Measurements from ENCODE around the gene TMEM92.
"Not testable (repeated sequence)": the region's sequence is repeated elsewhere in the genome, so short reads cannot be mapped to it uniquely, and the experiment has no call there.

Gene TMEM92

DNA sequence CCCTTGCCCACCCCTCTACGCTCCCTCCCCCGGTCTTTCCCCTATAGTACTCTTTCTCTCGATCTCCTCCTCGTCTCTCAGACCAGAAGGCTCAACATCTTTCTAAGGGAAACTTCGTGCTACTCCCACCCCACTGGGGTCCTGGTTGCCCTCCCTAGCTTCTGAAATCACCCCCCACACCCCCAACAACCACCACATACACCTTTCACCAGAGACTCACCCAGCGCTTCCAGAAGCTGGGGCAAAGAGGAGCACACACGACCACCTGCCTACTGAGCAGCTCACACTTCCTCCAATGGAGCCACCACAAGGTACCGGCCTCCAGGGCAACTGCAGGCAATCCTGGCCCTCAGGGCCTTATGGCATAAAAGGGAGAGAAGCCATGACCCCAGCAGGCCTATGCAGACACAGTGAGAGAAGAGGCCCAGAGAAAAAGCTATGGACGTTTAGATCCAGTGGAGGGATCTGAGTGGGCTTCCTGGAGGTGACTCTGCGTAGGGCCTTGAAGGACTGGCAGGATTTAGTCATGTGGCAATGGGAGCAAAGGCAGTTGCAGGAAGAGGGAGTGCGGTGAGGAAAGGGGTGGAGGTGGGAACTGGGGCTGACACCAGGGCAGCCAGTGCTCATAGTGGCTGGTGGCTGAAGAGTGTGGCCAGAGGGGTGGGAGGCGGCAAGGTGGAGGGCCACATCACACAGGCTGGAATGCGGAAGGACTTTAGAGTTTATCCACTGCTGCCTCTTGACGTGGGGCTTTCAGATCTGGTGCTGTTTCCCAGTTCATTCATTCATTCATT is 12.1 kb upstream of the TMEM92 start:
- DNase-seq (ENCODE audit: low read depth): no peak

DNA sequence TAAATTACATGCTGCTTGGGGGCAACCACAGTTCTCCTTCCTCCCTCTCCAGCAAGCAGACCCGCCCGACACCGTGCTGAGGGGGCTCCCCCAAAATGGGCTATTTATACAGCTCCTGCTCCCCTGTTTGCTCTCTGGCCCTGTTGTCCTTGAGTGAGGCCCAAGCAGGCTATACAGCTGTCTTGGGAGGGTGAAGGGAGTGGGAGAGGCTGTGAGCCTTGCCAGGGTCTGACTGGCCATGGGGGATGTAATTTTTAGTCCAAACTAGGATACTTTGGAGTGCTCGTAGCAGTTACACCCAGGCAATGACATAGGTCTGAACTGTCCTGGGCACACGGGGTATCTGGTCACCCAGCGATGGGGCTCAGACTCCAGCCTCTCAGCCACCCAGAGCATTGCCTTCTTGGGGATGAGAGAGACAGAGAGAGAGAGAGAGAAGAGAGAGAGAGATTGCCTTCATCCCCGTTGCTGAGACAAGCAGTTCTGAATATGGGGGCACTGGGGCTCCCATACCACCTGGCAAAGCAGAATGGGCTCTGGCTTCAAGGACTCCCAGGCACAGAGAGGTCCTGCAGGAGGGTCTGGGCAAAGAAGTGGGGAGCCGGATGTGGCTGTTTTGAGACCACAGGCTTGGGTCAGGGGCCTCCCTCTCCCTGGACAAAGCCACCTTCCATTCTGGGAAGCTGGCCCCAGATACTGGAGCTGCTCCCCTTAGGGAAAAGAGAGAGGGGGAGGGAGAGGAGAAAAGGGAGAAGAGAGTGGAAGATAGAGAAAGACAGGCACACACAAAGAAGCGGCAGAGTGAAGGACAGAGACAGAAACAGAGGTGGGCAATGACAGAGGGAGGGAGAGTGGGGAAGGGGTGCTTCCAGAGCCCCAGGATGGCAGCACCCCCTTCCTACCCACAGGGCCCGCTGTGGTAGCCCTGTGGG is 10.7 kb upstream of the TMEM92 start:
- no peak for DNase-seq (ENCODE audit: low read depth)

DNA sequence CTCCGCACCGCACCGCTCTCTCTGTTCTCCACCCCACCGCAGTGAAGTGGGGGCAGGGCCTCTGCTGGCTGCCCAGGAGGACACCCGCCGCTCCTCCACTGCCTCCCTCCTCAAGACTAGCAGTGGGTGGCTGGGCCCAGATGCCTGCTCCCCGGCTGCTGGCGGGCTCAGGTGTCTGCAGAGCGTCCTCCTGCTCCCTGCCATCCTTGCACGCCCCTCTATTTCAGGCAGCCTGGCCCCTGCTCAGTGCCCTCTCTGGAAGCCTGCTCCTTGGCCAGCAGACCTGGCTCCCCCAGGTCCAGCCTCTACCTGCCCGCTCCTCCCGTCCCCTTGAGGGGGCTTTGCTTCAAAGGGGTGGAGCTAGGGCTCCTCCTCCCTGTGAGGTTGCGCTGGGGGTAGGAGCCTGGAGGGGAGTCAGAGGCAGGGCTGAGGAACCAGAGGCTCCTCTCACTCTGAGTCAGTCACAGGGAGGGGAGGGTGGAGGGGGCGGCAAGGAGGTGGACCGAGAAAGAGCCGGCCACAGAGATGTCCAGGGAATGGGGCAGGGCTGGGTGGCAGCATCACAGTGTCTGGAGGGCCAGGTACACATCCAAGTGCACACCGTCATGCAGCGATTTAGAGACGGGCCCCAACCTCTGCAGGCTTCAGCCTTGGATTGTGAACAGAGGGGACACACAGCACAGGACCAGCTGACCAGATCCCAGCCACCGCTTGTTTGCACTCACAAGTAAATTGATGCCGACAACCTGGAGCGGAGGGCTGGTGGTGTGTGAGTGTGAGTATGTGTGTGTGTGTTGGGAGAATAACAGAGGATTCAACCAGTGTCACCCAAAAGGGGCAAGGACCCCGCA is 9.8 kb upstream of the TMEM92 start:
- DNase-seq (ENCODE audit: low read depth): no peak

DNA sequence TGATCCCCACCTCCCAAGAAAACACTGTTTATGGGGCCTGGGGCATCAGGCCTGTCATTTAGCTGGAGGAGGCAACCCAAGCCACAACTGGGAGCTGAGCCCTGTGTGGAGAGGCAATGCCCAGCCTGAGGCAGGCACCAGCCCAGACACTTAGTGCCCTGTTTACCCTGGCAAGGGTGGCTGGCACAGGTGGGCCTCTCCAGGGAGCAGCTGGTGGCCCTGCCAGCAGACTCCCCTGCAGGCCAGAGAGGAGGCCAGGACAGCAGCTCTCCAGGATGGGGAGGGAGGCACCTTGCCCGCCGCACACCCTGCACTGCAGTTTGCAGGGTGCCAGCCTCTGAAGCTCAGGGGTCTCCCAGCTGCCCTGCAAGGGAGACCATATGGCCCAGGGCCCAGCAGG is 9.1 kb upstream of the TMEM92 start:
- DNase-seq (ENCODE audit: low read depth): no peak

DNA sequence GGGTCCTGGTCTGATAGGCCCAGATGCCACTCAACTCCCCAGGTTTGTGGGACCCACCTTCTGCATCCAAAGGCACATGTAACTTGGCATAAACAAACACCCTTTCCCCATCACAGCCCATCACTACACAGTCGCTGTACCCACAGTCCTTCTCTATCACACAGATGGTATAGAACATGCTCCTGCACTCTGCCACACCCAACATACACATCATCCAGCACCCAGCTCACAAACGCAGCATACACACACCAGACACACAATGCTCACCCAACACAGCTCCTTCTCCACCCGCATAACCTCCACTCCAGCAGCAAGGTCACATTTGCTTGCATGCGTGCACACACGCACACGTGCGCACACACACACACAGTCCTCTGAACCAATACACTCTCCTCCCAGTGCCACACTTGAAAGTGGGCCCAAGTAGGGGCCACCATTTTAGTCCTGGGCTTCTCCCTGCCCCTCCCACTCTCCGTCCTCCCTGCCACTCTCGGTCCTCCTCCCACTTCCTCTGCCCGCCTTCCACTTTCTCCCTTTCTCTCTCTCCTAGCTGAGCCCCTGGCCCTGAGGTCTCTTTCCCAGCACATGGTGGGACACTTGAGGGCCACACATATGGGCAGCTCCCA is 8.5 kb upstream of the TMEM92 start:
- DNase-seq (ENCODE audit: low read depth): no peak

DNA sequence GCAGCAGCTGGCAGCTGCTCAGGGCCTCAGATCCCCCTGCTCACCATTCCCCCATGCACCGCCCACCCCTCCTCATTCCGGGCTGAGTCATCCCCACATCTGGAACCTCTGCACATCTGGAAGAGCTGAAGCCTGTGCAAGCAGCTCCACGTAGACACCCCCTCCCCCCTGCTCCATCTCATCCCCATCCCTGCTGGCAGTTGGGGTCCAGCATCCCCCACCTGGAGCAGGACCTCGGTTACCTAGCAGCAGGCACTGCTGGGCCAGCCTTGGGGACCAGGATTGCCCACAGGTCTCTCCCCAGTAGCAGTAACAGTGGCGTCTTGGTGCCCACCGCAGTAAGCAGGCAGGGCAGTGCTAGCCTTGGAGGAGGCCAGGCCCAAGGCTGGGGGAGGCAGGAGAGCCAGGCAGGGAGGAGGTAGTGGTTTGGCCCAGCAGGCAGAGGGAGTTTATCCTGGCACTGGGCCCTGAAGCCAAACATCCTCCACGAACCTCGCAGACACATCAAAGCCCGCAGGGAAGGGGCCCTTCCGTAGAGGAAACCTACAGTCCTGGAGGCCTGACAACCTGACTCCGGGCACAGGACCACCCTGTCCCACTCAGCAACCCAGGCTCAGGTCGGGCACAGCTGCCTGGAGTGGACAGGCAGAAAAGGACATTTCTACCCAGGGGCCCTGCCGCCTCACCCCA is 7.7 kb upstream of the TMEM92 start:
- DNase-seq (ENCODE audit: low read depth): no peak

DNA sequence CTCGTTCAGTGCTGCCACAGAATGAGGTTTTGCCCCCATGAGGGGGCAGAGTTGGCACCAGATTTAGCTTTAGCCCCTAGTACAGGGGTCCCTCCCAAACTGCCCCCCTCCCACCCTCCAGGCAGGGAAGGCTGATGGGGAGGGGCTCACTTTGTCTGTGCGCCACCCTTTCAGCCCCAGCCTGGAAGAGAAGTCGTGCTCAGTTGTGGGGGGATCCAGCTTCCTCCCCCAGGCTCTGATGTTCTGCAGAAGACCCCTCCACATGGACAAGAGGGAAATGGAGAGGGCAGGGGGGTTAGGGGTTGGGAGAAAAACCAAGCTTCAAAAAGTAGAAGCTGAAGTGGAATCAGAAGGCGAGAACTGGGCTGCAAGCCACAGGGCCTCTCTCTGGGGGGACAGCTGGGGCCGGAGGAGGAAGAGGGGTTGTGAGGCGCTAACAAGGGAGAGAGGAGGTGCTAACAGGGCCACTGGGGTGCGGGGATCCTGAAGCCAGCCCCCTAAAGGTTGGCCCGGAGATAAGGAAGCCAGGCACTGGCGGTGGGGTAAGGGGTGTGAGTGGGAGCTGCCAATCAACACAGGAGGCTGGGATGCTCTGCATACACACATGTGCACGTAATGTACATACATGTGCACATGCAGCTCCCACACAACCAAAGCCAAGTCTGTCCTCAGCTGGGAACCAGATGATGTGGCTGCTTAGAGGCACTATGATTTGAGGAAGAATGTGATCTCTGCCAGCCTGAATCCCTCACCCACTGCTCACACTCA is 7.0 kb upstream of the TMEM92 start:
- no peak for DNase-seq (ENCODE audit: low read depth)

DNA sequence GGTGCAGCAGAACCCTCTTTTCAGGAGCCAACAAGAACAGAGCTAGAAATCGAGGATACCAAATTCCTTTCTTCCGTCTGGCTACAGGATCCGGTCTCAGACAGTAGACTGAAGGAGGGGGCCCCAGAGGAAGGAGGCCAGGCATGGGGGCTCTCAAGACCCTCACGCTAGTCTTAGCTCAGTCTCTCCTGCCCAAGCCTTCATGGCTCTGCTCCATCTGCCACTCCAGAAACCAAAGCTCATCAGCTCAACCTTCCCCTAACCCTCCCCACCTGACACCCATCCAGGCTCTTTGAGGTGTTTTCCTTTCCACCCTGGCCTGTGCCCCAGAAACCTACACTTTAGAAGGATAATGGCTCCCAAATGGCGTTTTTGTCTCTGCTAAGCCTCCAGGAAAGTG is 6.2 kb upstream of the TMEM92 start:
- no peak for DNase-seq (ENCODE audit: low read depth)

DNA sequence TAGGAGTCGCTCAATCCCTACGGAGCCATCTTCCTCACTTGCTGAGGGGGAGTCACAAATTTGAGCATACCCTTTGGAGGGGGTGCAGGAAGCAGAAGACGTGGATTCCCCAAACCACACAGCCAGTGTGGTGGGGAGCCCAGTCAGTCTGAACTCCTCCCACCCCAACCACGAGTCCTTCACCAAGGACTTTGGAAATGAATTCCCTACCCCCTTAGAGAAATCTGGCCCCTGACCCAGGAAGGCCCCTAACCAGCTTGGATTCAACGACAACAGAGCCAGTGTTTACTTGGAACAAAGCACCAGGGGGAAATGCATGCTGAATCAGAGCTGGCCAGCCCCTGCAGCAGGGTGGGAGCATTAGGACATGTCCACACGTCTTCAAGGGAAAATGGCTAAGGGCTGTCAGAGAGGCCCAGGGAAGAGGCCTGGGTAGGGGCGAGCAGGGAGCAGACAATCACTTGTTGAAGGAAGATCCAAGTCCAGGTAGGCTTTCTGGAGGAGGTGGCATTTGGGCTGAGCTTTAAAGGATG is 5.5 kb upstream of the TMEM92 start:
- no peak for DNase-seq (ENCODE audit: low read depth)

DNA sequence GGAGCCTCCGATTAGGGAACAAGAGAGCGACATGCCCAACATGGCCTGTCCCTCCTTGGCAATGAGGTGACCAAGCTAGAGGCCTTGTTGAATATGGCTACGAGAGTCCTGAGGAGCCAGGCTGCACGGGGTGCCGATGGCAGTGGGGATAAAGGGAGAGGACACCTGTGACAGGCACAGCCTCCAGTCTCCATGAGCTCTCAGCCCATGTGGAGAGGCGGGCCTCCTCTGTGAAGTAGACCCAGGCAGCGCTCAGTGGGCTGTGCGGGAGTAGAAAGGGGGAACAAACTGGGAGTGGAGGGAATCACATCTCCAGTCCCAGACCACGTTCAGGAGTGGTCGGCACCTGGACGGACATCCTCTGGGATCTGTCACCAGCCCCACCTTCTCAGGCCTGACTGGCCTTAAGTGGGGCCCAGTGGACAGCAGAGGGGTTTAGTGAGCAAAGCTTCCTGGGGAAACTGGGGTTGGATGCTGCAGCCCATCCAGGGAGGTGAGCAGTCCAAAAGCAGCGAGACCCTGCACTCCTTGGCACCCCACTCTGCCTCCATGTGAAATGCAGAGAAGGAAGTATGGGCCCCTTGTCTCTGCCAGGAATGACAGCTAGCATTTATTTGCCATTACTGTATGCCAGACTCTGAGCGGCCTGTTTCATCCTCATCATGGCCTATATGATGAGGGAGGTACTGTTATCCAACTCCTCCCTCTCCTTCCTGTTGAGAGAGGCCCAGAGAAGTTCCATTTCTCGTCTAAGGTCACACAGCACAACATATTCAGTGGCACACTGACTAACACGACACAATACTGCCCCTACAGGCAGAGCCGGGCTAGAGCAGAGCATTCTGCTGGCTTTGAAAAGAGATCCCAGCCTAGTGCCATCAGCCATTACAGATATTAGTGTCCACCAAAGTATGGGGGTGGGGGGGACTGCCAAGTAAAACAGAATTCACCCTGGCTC is 4.5 kb upstream of the TMEM92 start:
- DNase-seq (ENCODE audit: low read depth): peak; percentile 23

DNA sequence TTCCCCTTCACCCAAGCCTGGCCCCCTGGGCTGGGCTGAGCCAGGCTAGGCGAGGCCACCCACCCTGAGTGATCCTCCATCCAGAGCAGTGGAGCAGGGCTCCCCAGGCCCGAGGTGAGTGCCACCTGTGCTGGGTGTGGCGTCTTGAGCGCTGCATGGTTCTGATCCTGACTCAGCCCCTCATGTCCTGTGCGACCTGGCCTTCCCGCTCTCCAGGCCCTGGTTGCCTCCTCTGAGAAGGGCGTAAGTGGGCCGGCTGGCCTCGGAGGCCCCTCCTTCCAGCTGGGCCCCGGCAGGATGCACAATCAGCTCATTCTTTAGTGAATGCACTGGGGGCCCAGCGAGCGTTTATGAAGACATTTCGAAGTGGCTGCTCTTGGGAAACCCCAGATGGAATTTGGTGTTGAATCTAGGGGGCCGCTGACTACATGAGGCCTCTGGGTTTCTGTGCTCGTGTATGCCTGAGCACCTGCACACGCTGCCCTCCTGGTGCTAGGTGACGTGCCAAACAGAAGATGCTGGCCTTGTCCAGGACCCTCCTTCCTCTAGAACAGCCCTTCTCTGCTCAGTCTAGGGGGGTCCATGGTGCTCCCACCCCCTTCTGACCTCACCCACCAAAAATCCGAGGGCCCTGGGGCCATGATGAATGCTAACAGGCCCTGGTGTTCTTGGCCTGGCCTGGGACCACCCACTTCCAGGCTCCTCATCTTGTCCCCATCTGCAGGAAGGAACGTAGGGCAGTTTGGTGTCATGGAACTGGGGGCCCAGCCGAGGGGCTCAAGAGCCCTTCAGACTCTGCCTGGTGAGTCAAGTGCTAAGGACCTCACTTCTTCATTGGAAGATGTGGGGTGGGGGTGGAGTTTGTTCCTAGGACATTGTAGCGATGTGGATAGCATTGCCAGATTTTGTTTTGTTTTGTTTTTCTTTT is 3.6 kb upstream of the TMEM92 start:
- DNase-seq (ENCODE audit: low read depth): no peak

DNA sequence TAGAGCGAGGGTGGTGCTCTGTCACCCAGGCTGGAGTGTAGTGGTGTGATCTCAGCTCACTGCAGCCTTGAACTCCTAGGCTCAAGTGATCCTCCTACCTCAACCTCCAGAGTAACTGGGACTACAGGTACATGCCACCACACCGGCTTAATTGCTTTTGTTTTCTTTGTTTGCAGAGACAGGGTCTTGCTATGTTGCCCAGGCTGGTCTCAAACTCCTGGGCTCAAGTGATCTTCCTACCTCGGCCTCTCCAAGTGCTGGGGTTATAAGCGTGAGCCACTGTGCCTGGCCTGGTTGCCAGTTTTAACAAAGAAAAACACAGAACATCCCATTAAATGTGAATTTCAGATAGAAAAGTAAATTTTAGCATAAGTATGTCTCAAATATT is 2.9 kb upstream of the TMEM92 start:
- DNase-seq (ENCODE audit: low read depth): not testable (repeated sequence)

DNA sequence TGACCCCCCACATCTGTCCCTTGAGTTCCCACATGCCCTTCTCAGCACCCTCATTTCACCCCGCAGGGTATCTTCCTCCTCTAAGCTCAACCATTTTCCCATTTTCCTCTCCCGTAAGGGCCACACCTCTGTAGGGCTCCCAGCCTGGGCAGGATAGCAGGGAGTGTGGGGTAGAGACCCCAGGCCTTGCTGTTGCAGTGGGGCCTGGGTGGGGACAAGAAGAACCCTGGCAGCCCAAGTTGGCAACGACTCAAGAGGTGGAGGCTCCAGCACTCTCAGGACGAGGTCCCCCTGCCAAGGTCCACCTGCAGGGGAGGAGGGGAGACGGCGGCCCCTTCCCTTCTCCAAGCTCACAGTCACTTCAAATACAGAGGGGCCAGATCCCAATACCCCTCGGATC is 2.0 kb upstream of the TMEM92 start:
- DNase-seq (ENCODE audit: low read depth): no peak

DNA sequence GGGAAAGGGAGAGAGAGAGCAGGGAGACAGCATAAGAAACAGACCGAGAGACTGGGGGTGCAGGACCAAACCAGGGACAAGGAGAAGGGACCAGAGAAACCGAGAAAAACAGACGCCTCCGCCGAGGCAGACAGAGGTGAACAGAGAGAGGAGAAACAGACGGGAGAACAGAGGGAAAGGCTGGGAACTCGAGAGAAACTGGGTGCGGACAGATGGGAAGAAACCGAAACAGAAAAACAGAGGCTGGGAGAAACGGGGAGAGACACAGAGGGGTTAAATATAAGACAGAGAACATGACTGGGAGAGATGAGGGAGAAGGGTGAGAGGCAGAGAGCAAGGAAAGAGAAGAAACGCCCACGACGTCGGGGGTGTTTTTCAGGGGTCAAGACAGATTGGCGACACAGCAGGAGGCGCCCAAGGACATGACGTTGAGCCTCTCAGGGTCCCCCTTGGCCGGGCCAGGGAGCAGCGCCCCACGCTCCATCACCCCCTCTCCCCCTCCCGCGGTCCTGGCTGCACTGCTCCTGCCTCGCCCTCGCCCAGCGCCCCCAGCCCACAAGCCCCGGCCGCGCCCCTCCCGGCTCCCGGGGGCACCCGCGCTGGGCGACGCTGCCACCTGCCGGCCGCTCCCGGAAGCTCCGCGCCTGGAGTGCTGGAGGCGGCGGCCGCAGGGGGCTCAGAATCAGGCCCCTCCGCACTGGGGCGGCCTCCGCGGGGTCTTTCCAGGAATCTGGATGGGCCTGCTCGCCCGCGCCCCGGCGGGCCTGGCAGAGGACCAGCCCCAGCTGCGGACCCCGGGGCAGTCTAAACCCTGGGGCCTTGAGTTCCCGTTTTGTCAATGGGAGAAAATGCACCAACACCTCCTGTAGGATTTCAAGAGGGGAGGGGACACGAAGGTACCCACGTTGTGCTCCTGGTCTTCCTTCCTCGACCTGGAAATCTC is 1.3 kb upstream of the TMEM92 start:
- peak; percentile 30 for DNase-seq (ENCODE audit: low read depth)

DNA sequence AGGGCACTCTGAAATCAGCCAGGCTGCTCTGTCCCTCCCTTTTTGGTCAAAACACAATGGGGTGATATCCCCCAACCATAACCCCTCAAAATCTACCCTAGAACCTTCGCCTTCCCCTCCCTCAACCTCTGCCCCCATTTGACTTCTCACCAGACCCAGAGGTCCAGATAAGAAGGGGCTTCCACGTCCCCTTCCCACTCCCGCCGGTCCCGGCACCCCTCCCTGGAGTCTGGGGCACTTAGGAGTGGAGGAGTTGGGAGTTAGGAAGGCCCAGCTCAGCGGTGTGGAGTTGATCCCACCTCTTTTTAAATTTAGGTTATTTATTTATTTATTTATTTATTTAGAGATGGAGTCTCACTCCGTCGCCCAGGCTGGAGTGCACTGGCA is 619 bp upstream of the TMEM92 start:
- DNase-seq (ENCODE audit: low read depth): no peak

DNA sequence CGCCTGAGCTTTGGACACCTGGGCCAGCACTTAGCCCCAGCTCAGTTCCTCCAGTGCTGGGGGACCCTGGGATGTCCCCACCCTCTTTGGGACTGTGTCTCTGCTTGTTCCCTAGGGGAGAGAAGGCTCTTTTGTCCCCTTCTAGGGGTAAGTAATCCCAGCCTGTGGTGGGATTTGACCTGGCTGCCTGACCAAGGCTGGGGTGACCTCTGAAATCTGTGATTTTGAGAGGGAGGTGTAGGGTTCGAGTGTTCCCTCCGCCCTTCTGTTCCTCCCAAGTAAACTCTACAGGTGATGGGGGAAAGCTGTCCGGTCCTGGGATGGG is 593 bp downstream of the TMEM92 start:
- DNase-seq (ENCODE audit: low read depth): no peak

DNA sequence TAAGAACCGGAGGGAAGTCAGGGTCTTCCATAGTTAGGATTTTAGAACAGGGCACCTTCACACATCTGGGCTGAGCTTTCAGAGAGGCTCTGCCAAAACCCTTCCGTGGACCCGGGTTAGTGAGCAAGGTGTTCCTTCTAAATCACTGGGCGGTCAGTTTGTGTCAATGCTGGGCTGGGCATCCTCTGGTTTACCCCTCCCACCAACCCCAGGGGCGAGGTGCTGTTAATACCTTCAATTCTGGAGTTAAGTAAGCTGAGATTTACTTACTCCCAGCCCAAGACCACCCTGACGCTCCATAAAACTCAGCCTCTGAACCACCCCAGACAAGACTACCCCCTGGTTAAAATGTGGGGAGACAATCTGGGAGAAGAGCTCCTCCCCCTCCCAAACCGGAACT is 1.0 kb downstream of the TMEM92 start:
- no peak for DNase-seq (ENCODE audit: low read depth)

Data from activated T-helper 9 cell treated with anti-CD3 and anti-CD28 coated beads, Interleukin-2, amount 50 U/mL, for 16 hours (primary cell).